ENCODE data around the gene DNAH3.
"Not testable (repeated sequence)": the region's sequence is repeated elsewhere in the genome, so short reads cannot be mapped to it uniquely, and the experiment has no call there.

The DNAH3 gene

GRCh38 chr16:21167929-21168602, 17.4 kb upstream of the DNAH3 start:
- no peak for DNase-seq

DNA sequence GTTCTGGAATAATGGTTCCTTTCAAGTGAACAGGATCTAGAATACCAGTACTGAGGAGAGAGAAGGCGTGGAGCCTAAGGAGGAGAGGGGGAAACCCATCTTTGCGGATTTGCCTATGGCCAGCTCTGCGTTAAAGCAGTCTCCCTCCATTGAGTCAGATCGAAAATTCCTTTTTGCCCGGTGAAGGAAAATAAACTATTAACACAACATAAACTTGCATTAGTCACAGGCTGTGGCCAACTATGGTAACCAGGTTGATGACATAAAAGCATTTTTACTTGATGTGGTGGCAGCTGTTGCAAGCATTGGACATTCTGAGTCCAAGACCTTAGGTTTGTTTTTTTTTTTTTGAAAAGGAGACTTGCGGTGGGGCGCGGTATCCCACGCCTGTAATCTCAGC, 16.7 kb upstream of the DNAH3 start:
- peak; percentile 89 for DNase-seq

DNA sequence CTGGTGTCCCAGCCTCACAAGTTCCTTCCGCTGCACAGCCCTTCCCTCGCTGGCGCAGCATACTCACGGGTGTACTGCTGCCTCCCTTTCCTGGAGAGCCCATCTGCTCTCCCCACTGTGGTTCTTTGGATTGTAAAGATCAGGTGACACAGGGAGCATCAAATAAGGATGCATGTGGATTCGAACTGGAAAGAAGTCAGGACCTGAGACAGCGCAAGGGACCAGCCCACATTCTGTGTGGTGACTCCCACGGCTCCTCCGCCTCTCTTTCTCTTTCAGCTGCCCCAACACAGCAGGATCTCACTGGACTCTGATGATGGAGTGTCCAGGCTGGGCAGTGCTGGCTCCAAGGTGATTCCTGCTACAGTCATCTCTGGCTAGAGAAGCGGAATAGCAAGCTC, 15.9 kb upstream of the DNAH3 start:
- DNase-seq = peak; percentile 21

GRCh38 chr16:21164521-21165168, 14.0 kb upstream of the DNAH3 start:
- DNase-seq = no peak

- DNase-seq = no peak
Observed at GRCh38 chr16:21163576-21163975, 12.9 kb upstream of the DNAH3 start.

DNA sequence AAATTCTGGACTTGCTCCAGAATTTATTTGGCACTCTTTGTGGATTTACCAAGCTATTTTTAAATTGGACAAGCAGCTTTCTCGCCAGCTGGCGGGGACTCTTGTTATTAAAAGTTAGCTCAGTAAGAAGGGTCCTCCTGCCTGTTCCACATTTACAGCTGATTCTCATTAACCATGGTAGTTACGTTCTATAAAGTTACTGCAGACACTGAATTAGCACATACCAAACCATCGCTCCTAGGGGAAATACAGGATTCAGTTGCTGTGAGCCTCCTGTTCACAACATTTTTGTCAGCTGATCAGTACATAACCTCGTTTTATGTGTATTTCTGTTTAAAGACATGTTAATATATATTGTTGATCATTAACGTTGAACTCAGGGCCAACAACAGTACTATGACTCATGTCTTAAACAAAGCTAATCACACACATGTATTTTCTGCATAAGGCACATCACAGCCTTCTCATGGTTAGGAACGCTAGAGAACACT, 12.1 kb upstream of the DNAH3 start:
- DNase-seq = peak; percentile 53

- peak; percentile 23 for DNase-seq
Observed at GRCh38 chr16:21161211-21161610, 10.6 kb upstream of the DNAH3 start.

GRCh38 chr16:21160276-21160675, 9.6 kb upstream of the DNAH3 start:
- DNase-seq = no peak

DNA sequence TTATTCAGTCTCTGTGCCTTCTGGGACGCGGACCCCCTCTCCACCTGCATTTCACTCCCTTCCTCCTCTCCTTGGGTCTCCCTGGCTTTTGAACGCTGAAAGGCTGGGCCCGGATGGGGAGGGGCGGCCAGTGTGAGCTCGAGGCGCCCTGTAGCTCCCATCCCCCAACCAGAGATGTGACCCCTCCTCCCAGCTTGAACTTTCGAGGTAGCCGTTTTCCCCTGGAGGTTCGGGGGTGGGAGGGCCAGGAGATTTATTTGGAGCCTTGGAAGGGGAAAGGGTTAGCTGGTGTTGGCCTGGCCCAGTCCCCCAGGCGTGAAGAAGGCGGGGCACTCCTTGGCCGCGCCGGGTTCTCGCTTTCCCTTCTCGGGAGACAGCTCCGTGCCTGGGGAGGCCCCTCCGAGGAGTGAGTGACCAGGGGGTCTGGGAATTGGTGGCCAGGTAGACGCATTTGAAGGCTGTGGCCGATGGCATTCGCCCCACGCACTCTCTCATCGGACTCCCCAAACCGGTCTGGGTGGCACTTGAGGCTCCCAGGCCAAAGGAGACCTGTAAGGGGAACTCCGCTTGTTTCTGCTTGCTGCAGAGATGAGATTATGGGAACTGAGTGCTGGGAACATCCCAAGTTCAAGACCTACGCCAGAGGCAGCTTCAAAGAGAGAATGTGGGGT, 8.8 kb upstream of the DNAH3 start:
- DNase-seq = no peak

DNA sequence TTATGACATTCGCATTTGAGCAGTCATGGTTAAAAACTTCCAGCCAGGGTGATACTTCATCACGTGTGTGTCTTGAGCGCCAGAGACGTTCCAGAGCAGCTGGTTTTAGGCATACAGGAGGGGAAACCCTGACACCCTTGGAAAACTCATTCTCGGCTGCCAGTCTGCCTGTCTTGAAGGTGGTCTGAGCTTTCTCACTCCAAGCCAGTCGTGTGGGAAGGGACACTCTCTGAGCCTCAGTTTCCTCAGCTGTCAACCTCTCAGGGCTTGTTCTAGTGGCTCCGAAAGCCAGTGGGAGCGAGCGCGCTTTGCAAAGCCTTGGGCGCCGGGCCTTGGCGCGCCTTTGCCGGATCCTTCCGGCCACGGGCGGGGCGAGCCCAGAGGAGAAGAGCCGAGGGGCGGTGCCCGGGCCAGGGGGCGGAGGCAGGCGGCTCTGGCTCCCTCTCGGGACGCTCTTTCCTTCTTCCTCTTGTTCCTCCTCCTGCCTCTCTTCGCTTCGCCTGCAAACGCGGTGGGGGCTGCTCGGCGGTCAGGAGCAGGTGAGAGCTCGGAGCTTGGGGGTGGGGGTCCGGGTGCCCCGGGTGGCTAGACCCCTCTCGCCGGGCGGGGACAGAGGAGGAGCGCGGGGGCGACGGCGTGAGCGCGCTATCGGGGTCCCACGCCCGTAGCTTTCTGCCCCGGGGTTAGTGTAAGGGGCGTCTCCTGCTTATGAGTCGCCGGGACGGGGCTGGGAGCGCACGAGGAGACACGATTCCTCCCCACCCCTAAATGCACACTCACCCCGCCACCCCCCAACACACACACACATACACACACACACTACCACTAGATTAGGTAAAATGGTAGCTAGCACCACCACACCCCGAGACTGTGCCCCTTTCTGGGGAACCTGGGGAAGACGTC, 7.8 kb upstream of the DNAH3 start, which contains the start of gene LDAF1:
LDAF1 (plus strand) TSS at position 467 of the 903 bp plus-strand sequence. CDS start 2,509 bp downstream, outside the sequence.
- DNase-seq = peak; percentile 78

GRCh38 chr16:21157632-21158031, 7.0 kb upstream of the DNAH3 start:
- DNase-seq = no peak

GRCh38 chr16:21156767-21157467, 6.3 kb upstream of the DNAH3 start:
- DNase-seq = peak; percentile 83

DNA sequence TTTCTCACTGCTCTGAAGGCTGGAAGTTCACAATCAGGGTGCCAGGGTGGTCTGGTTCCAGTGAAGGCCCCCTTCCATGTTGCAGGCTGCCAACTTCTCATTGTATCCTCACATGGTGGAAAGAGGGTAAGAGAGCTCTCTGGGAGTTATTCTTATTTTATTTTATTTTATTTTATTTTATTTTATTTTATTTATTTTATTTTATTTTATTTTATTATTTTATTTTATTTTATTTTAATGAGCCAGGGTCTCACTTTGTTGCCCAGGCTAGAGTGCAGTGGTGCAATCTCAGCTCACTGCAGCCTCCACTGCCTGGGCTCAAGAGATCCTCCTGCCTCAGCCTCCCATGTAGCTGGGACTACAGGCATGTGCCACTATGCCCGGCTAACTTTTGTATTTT, 5.4 kb upstream of the DNAH3 start:
- not testable (repeated sequence) for DNase-seq

DNA sequence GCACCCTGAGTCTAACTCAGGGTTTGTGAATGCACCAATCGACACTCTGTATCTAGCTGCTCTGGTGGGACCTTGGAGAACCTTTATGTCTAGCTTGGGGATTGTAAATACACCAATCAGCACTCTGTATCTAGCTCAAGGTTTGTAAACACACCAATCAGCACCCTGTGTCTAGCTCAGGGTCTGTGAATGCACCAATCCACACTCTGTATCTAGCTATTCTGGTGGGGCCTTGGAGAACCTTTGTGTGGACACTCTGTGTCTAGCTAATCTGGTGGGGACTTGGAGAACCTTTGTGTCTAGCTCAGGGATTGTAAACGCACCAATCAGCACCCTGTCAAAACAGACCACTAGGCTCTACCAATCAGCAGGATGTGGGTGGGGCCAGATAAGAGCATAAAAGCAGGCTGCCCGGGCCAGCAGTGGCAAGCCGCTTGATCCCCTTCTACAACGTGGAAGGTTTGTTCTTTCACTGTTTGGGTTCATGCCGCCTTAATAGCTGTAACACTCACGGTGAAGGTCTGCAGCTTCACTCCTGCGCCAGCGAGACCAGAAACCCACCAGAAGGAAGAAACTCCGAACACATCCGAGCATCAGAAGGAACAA, 2.6 kb upstream of the DNAH3 start:
- DNase-seq = not testable (repeated sequence)

- not testable (repeated sequence) for DNase-seq
Observed at GRCh38 chr16:21152160-21153030, 1.7 kb upstream of the DNAH3 start.

DNA sequence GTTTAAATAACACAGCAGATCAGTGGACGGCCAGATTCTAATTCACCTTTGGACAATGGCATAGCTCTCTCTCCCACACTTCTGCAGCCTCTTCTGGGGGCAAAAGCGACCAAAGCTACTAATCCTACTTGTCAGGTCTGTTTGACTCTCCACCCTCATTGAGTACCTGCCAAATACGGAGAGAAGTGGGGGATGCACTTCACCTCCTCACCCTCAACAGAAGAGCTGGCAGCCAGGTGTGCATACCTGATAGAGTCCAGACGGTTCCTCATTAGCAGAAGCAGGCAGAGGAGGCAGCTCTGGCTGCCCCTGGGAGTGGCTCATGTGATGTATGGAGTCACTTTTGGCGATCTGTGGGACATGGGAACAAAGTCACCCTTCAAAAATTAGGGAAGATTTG, 4.9 kb downstream of the DNAH3 start:
- DNase-seq = no peak

- no peak for DNase-seq
Observed at GRCh38 chr16:21134053-21134452, 16.6 kb downstream of the DNAH3 start.

DNA sequence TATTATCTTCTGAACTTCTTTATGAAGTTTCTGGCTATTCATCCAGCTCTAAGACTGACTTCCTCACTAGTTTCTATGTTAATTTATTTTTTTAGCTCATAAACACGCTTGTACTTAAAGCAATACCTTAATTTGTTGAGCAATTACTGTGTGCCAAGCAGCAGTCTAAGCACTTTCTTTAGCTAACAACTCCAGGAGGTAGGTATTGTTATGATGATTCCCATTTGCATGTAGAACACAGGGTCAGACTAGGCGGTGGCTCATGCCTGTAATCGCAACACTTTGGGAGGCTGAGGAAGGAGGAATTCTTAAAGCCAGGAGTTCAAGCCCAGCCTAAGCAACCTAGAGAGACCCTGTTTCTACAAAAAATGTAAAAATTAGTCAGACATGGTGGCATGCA, 19.8 kb downstream of the DNAH3 start:
- no peak for DNase-seq

GRCh38 chr16:21128991-21129390, 21.7 kb downstream of the DNAH3 start:
- DNase-seq = no peak

GRCh38 chr16:21126518-21126917, 24.1 kb downstream of the DNAH3 start:
- no peak for DNase-seq

GRCh38 chr16:21125191-21125590, 25.5 kb downstream of the DNAH3 start:
- no peak for DNase-seq

Data from fibroblast of skin of right biceps (primary cell).